ENCODE data around the gene NHLRC2.
"Not testable (repeated sequence)": the region's sequence is repeated elsewhere in the genome, so short reads cannot be mapped to it uniquely, and the experiment has no call there.

The NHLRC2 gene, protein sequence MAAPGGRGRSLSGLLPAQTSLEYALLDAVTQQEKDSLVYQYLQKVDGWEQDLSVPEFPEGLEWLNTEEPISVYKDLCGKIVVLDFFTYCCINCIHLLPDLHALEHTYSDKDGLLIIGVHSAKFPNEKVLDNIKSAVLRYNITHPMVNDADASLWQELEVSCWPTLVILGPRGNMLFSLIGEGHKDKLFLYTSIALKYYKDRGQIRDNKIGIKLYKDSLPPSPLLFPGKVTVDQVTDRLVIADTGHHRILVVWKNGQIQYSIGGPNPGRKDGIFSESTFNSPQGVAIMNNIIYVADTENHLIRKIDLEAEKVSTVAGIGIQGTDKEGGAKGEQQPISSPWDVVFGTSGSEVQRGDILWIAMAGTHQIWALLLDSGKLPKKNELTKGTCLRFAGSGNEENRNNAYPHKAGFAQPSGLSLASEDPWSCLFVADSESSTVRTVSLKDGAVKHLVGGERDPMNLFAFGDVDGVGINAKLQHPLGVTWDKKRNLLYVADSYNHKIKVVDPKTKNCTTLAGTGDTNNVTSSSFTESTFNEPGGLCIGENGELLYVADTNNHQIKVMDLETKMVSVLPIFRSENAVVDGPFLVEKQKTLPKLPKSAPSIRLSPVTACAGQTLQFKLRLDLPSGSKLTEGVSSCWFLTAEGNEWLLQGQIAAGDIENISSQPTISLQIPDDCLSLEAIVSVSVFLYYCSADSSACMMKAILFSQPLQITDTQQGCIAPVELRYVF
- total RNA-seq: 16.4 to 28.3 reads per million in 2 donors

DNA sequence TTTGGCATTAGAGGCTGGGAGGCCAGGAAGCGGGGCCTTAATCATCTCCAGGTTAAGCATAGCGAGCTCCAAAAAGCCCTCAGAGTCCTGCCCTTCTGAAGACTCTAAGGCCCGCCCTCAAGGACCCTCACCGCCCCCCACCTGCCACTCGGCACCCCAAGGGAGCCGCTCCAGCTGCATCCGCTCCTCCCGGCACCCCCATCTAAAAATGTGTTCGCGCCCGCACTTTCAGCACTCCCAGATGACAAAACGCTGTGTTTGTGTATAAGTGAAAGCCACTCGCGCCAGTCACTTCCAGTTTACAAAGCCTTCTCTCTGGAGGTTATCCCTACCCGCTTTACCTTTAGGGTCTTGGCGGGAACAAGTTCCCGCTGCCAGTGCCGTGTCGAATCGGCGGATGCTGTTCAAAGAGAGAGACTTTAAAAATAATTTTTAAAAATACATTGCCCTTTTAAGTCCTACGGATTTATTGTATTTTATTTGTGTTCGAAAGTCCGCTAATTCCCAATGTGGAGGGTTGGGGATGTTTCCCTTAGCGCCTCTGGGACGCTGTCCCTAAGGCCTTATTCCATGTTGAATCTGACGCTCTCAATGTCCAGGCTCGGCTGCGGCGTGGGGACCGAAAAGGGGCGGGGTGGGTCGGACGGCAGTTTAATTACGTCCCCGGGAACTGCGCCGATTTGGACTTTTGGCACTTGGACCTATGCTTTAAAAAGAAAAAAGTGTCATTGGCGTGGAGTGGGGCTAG, at the start of gene NHLRC2, which contains the start of gene DCLRE1A:
TSS of gene NHLRC2 (plus strand) at position 649 of the 748 bp plus-strand sequence. CDS start 212 bp downstream, outside the sequence.
TSS of gene DCLRE1A (minus strand) at position 70 of the 748 bp plus-strand sequence. CDS start 900 bp downstream, outside the sequence.
- DNase-seq: peak; percentile 35

DNA sequence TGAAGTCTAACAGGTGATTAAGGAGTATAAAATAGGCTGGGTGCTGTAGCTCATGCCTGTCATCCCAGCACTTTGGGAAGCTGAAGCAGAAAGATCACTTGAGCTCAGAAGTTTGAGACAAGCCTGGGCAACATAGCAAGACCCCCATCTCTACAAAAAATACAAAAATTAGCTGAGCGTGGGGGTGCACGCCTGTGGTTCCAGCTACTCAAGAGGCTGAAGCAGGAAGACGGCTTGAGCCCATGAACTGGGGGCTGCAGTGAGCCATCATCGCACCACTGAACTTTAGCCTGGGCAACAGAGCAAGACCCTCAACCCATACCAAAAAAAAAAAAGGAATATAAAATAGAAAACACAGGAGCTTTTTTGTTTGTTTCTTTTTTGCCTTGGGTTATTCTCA, 48.0 kb upstream of the NHLRC2 start:
- DNase-seq: no peak

DNA sequence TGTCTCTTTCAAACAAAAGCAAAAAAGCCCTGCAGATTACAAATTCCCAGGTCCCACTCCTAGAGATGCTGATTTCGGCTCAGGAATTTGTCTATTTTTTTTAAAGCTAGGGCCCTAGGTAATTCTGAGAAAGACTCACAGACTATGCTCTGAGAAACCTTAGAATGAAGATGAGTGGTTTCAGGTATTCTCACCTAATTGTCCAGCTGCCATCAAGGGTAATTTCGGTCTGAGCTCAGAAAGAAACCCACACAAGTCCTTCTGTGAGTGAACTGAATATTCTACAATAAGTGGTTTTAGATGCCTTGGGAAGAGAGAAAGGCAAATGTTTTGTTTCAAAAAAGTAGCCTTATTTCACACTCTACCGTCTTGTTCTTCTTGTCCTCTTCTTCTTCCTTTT, 46.3 kb upstream of the NHLRC2 start:
- no peak for DNase-seq

DNA sequence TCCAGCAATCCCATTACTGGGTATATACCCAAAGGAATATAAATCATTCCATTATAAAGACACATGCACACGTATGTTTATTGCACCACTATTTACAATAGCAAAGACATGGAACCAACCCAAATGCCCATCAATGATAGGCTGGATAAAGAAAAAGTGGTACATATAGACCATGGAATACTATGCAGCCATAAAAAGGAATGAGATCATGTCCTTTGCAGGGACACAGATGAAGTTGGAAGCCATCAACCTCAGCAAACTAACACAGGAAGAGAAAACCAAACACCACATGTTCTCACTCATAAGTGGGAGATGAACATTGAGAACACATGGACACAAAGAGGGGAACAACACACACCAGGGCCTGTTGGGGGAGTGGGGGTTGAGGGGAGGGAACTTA, 39.8 kb upstream of the NHLRC2 start:
- not testable (repeated sequence) for DNase-seq

DNA sequence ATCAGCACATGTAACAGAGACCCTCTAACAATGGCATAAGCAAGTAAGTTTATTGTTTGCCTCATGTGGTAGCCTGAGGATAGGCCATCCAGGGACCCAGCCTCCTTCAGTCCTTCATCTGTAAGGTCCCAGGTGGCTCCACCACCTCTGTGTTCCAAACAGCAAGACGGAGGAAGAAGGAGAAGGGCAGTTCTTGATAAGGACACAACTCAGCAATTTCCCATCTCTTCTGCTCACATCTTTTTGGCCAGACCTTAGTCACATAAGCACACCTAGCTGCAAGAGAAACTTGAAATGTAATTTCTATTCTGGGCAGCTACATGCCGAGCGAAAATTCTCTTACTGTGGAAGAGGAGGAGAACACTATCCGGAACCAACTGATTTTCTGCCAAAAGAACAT, 34.5 kb upstream of the NHLRC2 start:
- no peak for DNase-seq

DNA sequence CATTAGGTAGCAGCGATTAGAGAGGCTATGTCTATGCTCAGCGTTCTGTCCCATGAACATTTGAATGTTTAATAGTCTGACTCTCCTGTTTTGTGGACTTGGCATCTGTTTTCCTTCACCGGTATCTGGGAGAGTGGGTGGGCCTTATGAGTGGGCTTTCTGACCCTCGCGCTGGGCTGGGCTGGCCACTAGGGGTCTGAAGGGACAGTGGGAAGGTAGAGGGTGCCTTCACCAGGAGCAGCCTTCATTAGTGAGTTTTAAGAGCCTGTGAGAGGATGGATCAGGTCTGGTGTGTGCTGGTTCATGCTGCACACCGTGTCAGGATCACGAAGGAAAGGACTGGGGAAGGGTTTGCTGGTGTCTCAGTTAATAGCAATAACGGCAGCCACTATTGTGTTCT, 34.0 kb upstream of the NHLRC2 start:
- no peak for DNase-seq

DNA sequence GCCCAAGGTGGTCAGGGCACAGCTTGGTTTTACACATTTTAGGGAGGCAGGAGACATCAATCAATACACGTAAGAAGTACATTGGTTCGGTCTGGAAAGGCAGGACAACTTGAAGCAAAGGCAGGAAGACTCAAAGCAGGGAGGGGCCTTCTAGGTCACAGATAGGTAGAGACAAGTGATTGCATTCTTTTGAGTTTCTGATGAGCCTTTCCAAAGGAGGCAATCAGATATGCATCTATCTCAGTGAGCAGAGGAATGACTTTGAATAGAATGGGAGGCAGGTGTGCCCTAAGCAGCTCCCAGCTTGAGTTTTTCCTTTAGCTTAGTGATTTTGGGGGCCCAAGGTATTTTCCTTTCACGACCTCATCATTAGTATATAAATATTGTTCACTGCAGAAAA, 33.2 kb upstream of the NHLRC2 start:
- not testable (repeated sequence) for DNase-seq

DNA sequence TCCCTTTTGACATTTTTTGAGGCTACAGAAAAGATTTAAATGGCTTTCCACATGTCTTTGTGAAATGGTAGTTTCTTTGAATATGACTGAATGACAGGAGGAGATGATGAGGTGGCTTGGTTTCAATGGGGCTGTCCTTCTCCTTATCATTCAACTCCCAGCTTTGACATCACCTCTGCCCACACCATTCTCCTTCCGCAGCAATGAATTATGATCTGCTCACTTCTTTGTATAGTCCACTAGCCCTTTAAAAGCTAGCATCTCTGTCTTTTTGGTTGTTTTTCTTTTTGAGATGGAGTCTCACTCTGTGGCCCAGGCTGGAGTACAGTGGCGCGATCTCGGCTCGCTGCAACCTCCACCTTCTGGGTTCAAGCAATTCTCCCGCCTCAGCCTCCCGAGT, 32.3 kb upstream of the NHLRC2 start:
- DNase-seq: no peak

DNA sequence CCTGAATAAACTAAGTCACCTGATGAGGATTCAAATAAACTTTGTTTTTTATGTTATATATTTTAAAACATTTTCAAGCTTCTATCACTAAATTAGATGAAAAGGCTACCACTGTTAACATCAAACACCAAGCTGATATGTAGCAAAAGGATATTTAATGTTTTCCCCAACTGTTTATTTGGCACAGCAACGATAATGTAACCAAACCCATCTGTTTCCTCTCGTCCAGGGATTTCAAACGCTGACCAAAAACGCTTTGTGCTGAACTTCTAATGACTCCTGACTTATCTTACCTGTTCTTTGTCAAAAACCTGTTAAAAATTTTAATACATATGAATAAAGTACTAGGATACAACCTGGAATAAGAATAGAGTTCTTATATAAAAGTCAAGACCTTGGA, 31.1 kb upstream of the NHLRC2 start:
- no peak for DNase-seq

DNA sequence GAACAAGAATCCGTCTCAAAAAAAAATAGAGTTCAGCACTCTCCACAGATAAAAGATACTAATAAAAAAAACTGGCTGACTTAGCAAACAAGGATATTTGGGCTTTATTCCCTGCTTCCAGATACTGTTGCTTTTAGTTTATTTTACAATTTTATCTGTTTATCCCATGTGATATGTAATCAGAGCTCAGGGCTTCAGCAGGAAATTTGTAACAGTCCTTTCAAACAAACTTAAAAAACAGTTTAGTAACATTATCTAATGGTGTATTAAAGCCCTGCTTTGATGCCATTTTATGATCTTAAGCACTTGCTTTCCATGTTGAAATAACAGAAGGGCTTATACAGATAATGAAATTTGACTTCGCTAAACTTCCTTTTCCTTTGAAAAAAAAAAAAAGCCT, 28.7 kb upstream of the NHLRC2 start:
- DNase-seq: no peak

DNA sequence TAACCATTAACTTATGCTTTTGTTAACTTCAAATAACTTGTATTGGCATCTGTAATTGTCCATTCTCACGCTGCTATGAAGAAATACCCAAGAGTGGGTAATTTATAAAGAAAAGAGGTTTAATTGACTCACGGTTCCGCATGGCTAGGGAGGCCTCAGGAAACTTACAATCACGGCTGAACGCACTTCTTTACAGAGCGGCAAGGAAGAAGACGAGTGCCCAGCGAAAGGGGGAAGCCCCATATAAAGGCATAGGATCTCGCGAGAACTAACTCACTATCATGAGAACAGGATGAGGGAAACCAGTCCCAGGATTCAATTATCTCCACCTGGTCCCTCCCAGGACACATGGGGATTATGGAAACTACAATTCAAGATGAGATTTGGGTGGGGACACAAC, 25.9 kb upstream of the NHLRC2 start:
- not testable (repeated sequence) for DNase-seq

DNA sequence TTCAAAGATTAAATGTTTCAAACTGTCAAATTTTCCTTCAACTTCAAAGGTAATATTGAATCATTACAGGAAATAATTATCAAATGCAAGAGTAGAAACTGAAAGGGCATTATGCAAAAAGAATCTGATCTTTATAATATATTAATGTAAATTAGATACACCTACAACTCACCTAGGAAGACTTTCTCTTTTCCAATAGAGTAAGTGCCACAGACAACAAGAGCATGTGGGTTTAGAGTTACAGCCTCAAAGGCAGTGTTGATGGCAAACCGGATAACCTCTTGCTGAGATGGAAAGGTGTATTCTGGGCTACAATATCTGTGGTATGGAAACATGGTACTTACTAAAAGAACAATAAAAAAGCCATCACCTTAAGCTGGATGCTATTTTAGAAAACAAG, 12.3 kb upstream of the NHLRC2 start:
- no peak for DNase-seq

DNA sequence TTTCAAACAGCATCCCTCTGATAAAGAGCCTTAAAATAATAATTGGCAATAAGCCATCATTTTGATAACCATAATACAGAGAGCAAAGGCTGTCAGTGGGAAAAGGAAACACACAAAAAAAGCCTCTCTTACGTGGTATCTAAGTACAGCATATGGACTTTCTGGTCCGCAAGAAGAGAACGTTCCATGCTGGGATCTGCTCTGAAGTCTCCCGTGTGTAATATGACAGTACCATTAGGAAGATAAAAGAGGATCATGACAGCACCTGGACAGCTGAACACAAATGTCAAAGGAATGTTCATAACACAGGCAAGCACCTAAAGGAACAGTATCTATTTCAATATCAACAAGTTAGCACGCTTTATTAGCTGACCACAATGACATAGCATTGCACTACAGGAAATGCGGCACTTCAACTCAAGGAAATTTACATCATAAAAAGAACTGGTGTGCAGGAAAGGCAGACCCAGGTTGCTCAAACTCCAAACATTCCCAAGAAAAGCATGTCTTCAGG, 10.4 kb upstream of the NHLRC2 start:
- no peak for DNase-seq

DNA sequence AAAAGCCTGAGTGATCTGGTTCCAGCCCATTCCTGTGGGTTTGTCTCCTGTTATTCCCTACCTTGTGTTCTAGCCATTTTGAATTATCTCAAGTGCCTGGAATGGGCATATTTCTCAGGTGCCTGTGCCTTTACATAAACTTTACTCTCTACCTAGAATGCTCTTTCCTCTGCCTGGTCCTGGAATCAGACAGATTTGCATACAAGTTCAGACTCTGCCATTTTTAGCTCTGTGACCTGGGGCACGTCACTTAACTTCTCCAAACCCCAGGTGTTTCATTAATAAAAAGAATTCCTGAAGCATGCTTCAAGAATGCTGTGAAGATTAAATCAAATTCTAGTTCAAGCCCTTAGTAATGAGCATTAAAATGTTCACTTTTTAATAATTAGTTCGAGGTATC, 8.4 kb upstream of the NHLRC2 start:
- no peak for DNase-seq

DNA sequence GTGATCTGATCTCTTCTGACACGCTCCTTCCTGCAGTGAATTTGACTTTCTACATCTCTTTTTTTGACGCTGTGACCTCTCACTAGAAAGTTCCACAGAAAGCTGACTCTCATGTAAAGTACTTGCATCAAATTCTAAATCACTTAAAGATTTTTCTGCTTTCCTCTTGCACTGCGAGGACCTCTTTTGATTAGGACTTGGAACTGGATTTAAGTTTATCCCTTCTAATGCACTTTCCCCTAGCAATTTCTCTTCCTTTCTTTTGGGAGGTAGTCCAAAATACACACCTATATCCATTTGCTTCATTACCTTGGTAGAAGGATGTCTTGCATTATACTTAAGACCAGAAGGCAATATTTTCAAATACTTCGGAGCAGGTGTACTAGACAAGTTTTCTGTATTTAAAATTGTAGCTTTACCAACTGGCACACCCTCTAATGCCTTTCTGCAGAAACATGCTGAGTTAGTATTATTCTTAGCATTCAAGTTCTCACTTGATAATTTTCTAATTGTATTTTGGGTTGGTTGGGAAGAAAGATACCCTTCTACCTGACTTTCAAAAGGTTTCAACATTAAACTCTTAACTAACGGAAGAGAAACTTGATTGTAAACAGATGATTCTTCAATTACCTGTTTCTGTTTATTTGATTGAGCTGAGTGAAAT, 5.2 kb upstream of the NHLRC2 start:
- no peak for DNase-seq

DNA sequence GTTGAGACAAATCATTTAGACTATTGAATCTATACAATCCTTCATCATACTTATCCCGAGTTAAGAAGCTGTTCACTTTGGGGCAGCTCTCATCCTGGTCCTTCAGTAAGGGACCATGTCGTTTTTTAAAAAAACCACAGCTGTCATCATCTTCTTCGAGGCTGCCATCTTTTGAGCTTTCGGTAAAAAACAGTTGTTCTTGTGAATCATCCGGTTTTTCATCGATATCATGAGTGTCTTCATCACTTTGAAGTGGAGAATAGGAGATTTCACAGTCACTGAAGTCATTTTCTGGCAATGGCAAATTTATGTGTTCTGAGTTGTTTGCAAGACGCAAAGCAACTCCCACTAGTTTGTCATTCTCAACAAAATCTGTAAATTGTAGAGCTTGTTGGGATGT, 4.5 kb upstream of the NHLRC2 start:
- DNase-seq: no peak

DNA sequence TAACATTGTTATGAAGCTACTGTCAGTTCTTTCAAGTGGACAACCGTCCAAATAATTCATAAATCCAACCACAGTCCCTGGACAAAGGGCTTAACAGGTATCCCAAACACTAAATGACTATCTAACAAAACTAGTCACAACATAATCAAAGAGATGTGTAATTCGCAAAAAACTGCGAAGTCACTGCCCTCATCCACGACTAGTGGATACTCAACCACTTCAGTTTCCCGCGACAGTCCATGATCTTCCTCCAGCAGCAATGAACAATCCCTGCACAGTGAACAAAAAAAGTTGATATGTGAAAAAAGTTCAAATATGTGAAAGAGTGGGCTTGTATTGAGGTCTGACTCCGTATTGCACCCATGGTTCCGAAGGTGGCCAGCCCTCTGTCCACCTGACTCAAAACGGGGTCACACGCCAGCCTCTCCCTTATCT, 866 bp upstream of the NHLRC2 start:
- no peak for DNase-seq

DNA sequence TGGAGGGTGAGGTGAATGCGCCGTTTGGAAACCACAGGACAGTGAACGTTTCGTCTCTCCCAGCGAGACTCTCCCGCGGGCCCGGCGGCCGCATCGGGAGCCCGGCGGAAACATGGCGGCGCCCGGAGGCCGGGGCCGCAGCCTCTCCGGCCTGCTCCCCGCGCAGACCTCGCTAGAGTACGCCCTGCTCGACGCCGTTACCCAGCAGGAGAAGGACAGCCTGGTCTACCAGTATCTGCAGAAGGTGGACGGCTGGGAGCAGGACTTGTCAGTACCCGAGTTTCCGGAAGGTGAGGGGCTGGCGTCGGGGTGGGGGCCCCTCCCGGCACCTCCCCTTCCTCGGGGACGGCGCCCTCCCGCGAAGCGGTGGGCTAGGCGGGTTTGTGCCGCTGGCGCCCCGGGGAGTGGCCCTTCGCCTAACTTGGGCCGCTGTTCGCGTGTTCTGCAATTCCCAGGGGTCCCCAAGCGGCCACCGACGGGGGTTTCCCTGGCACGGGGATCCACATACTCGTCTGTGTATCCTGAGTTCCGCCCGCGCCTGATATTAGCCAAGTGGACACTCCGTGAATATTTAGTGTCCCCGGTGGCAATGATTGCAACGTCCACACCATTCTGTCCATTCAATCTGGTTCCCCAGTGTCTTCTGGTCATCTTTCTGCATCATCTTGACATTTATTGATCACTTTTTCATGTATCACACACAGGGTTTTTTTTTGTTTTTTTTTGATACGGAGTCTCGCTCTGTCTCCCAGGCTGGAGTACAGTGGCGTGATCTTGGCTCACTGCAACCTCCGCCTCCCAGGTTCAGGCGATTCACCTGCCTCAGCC, 514 bp downstream of the NHLRC2 start:
- DNase-seq: peak; percentile 24

DNA sequence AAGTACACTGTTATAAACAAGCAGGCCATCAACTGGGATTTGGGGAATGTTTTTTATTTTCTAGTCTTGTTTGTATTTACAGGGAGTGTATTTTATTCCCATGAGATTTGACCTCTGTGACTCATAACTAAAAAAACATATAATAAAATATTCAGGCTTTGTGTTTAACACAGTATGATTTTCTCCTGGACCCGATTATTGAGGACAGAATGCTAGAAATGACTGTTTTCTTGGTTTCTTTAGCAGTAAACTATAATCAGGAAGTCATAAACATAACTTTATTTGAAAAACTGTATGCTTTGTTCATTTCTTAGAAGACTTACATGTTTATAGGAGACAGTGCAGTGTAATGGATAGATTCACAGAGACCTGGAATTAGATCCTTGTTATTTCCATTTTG, 2.1 kb downstream of the NHLRC2 start:
- DNase-seq: no peak

DNA sequence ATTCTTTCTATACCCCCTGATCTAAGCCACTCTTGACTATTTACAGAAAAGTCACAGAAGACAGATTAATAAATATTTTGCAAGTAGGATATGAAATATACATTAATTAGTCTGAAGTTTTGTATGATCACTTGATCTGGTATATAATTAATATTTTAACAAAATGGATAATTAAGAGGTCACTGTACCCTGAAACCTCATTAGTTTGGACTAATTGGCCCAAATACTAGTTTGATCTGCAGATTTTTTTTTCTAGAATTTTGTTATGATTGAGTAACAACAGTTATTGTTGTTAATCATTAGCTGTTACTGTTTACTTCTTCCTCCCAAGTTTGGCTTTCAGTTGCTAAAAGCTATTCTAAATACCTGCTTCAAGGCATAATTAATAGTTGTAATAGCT, 2.7 kb downstream of the NHLRC2 start:
- DNase-seq: no peak

DNA sequence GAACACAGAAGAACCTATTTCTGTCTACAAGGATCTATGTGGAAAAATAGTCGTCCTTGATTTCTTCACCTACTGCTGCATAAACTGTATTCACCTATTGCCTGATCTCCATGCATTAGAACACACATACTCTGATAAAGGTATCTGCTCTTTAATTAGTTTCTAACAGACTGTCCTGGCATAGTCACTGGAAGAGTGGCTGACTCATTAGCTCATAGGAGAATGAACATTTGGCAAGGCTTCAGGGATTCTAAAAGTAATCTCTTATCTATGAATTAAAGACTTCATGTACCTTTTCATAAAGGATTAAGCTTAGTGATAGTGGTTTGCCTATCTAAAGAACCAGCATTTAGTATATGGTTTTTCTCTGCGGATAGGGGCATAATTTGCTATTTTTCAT, 4.1 kb downstream of the NHLRC2 start:
- DNase-seq: no peak

DNA sequence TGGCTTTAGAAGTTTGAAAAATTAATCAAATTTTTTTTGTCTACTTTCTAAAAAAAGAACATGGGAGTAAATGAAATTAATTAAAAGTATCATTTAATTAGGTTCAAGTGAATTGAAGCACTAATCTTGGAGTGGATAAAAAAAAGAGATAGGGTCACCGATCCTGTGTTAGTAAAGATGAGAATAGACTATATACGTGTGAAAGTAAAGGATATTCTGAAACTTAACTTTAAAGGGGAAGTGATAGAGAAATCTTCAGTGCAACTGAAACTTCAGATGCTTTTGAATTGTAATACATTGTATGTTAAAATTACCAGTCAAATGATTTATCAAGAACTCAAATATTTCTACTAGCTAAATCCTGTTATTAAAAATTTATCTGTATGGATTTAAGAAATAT, 4.8 kb downstream of the NHLRC2 start:
- no peak for DNase-seq
